Neural crest cell (in vitro differentiated cells): Measurements from ENCODE around the gene LPP. TPM values are rescaled to one million over a fixed set of nuclear protein-coding genes. Genes with fewer than 3 reads are reported as not detected.

Experiments used
- DNase-seq: peaks from one replicate; pipeline ENCODE4 v3.0.0; 2021; ENCODE audit warnings: low read depth, mixed read lengths, low spot score
- H3K27ac Mint-ChIP-seq: one replicate; pipeline ENCODE4 v1.8.0; 2021; ENCODE audit warnings: mild to moderate bottlenecking, mixed read lengths; ENCODE audit not compliant: unreplicated experiment
- H3K27me3 Mint-ChIP-seq: 2 replicates; pipeline ENCODE4 v1.8.0; 2021; ENCODE audit warnings: low read depth, mild to moderate bottlenecking, mixed read lengths
- H3K36me3 Mint-ChIP-seq: 2 replicates; pipeline ENCODE4 v1.8.0; 2021; ENCODE audit warnings: low read depth, mild to moderate bottlenecking, mixed read lengths
- H3K4me1 Mint-ChIP-seq: 2 replicates; pipeline ENCODE4 v1.8.0; 2021; ENCODE audit warnings: mixed read lengths
- H3K4me3 Mint-ChIP-seq: one replicate; pipeline ENCODE4 v1.8.0; 2021; ENCODE audit warnings: mild to moderate bottlenecking, mixed read lengths
- H3K9me3 Mint-ChIP-seq: 2 replicates; pipeline ENCODE4 v1.8.0; 2021; ENCODE audit warnings: mixed read lengths
- total RNA-seq: library from RNA; stranded (reverse); gene quantifications from 2 replicates; pipeline ENCODE4 v1.2.1, GENCODE V29; 2021
- TF ChIP-seq, protein P1 (sequence below): fragments of 200-600 bp; sonication (generic); conservative IDR thresholded peaks from 2 replicates; pipeline ENCODE4 v1.5.0; 2021; ENCODE audit warnings: antibody characterized with exemption, mild to moderate bottlenecking

LPP gene
- total RNA-seq, 1 donor from 2014 or later, result 38.7 TPM

GRCh38 chr3:188268336-188268735 lies 114.4 kb downstream of the LPP start:
- H3K27ac Mint-ChIP-seq, result no peak overlapping the region

DNA sequence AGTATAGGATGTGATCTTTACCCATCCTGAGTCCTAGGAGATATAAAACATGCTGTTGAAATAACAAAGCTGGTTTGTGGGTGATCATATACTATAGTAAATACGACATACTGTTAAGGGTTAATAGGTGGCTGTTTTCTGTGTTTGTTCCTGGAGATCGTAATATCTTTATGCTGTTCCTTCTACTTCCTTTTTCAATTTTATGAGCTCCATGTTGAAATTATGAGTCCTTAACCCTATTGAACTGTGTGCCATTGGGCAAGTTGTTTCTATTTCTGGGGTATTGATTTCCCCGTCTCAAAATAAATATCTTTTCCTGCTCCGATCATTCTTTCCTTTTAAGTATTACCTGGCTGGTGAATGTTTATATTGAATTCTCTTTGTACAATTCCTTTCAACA lies 115.1 kb downstream of the LPP start:
- no peak overlapping the region for H3K27ac Mint-ChIP-seq
- H3K27me3 Mint-ChIP-seq, result no peaks in the 10 kb centered on the region
- H3K4me1 Mint-ChIP-seq, result peaks cover 40% of the 10 kb centered on the region
- peaks cover 5% of the 10 kb centered on the region for H3K36me3 Mint-ChIP-seq
- H3K4me3 Mint-ChIP-seq, result no peak overlapping the region
- TF ChIP-seq, protein P1, sequence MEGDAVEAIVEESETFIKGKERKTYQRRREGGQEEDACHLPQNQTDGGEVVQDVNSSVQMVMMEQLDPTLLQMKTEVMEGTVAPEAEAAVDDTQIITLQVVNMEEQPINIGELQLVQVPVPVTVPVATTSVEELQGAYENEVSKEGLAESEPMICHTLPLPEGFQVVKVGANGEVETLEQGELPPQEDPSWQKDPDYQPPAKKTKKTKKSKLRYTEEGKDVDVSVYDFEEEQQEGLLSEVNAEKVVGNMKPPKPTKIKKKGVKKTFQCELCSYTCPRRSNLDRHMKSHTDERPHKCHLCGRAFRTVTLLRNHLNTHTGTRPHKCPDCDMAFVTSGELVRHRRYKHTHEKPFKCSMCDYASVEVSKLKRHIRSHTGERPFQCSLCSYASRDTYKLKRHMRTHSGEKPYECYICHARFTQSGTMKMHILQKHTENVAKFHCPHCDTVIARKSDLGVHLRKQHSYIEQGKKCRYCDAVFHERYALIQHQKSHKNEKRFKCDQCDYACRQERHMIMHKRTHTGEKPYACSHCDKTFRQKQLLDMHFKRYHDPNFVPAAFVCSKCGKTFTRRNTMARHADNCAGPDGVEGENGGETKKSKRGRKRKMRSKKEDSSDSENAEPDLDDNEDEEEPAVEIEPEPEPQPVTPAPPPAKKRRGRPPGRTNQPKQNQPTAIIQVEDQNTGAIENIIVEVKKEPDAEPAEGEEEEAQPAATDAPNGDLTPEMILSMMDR, result no peak
- H3K9me3 Mint-ChIP-seq, result no peaks in the 10 kb centered on the region
- no peak for DNase-seq

More at GRCh38 chr3:188268336-188268735, 114.4 kb downstream of the LPP start:
- Mint-ChIP-seq H3K36me3 (peaks cover 5% of the 10 kb centered on the region), H3K4me1 (peaks cover 40% of the 10 kb centered on the region), H3K9me3 (no peaks in the 10 kb centered on the region), H3K4me3 (no peak overlapping the region), H3K27me3 (no peaks in the 10 kb centered on the region)
- TF ChIP-seq, protein P1, result no peak
- DNase-seq, result no peak

DNA sequence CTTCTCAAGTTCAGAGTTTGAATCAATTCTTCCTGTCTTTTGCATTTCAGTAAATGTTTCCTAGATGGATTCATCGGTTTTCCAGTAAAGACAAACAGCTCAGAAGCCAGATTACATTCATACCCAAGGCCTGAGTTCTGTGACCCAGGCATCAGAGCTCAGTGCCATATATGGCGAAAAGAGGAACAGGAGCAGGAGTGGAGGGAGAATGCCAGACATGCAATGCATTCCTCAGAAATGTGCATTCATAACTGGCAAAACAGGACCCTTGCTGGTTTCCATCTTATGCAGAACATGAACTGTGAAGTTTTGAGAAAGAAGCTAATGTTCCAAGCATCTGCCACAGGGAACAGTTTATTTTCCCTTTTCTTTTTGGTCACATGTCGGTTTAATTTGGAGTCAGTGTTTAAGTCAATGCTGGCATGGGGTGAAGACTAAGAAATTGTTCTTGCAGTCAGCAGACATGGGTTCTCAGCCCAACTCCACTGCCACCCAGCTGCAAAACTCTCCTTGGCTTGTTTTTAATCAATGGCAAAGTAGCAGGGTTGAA lies 116.5 kb downstream of the LPP start:
- Mint-ChIP-seq H3K27me3 (no peaks in the 10 kb centered on the region), H3K4me3 (no peak overlapping the region), H3K4me1 (peaks cover 40% of the 10 kb centered on the region), H3K36me3 (peaks cover 5% of the 10 kb centered on the region), H3K27ac (peak overlapping the region; percentile 64), H3K9me3 (no peaks in the 10 kb centered on the region)
- TF ChIP-seq, protein P1, result no peak
- no peak for DNase-seq

DNA sequence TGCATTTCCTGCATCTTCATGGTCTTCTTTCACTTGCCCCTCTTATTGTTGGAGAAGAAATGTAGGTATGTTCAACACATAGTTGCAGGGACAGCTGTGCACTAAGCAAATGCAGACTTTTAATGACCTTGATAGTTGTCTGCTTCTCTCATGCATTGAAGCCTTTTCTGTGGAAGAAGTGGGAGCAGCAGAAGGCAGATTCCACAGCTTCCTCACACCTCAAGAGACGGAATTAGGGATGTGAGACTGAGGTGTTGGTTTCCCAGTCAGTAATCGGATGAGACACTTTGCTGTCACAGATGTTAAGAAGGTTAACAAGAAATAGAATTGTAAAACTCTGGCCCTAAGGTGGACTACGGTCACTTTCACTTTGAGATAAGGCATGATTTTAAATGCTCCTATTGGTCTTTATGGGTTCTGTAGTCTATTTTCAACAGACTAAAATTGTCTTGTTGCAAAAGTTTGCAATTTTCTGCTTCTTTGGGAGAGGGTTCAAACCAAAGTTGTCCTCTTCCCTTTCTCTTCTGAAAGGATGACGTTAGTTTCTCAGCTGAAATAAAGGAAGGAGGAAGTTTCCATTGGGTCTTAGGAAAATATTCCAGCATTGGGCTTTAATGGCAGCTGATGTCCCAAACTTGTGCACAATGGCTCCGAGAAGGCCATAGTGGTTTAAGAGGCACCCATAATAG lies 117.4 kb downstream of the LPP start:
- H3K4me3 Mint-ChIP-seq, result no peak overlapping the region

DNA sequence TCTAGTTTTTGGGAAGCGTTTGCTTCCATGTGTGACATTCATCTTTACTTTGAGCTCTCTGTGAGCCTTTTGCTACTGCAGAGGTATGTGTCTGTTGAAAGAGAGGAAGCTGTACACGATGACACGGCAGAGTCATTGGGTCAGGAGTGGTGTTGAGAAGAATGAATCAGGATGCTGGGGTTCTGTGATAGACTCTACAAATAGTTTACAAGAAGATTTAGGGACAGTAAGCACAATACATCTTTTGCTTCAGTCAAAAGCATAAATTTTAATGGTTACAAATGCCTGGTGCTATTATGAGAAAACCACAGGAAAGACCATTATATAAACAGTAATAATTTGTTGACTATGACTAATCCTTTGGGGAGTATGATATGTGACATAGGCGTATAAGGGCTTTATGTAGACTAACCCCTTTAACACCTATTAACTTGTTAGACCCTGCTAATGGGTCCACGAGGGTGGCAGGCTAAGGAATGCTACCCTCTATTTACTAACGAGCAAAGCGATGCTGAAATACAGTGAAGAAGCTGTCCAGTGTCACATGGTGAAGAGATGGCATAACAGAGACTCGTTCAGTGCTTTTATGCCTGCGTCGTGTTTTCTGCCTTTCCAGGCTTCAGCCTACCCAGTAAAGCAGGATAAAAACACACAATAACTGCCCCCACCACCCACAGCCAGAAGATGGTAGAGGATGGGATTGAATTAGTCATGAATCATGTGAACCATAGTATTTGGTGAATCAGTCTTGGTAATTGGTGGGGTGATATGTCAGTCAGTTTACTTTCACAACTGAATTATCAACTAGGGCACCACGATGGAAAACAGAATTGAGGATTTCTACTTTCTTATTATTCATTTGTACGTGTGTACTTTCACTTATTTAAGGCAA lies 118.8 kb downstream of the LPP start:
- H3K4me3 Mint-ChIP-seq, result no peak overlapping the region
- DNase-seq, result no peak
- H3K27ac Mint-ChIP-seq, result peak overlapping the region; percentile 3
- H3K9me3 Mint-ChIP-seq, result no peaks in the 10 kb centered on the region
- peaks cover 7% of the 10 kb centered on the region for H3K36me3 Mint-ChIP-seq
- H3K4me1 Mint-ChIP-seq, result peaks cover 48% of the 10 kb centered on the region
- no peaks in the 10 kb centered on the region for H3K27me3 Mint-ChIP-seq
- TF ChIP-seq, protein P1, result no peak

More for the DNA sequence above, 117.4 kb downstream of the LPP start:
- TF ChIP-seq, protein P1, result no peak
- H3K36me3 Mint-ChIP-seq, result peaks cover 7% of the 10 kb centered on the region
- peak overlapping the region; percentile 60 for H3K27ac Mint-ChIP-seq
- no peaks in the 10 kb centered on the region for H3K9me3 Mint-ChIP-seq
- DNase-seq, result no peak
- H3K4me1 Mint-ChIP-seq, result peaks cover 44% of the 10 kb centered on the region
- H3K27me3 Mint-ChIP-seq, result no peaks in the 10 kb centered on the region
